ENCODE data around the gene CCDC60. TPM values are rescaled to one million over a fixed set of nuclear protein-coding genes. Genes with fewer than 3 reads are reported as not detected.

Gene CCDC60
- polyA plus RNA-seq, 3 donors from 2014 or later: not detected

- no peak for DNase-seq
- Mint-ChIP-seq H3K9me3 (no peaks in the 10 kb centered on the region), H3K4me3 (no peak overlapping the region), H3K27ac (no peak overlapping the region), H3K36me3 (no peaks in the 10 kb centered on the region), H3K4me1 (no peaks in the 10 kb centered on the region), H3K27me3 (ENCODE audit: low read depth in 3 of 3) (peaks cover 2 to 11% (median 6%) of the 10 kb centered on the region in 3 donors)
Measured at GRCh38 chr12:119412811-119413794, 78.6 kb downstream of the CCDC60 start.

GRCh38 chr12:119415714-119416113 is 81.2 kb downstream of the CCDC60 start:
- H3K4me1 Mint-ChIP-seq: no peaks in the 10 kb centered on the region
- peaks cover 4 to 16% (median 4%) of the 10 kb centered on the region in 3 donors for H3K27me3 Mint-ChIP-seq (ENCODE audit: low read depth in 3 of 3)
- H3K4me3 Mint-ChIP-seq: no peak overlapping the region
- H3K9me3 Mint-ChIP-seq: no peaks in the 10 kb centered on the region
- no peaks in the 10 kb centered on the region for H3K36me3 Mint-ChIP-seq
- no peak overlapping the region for H3K27ac Mint-ChIP-seq
- DNase-seq: no peak

- Mint-ChIP-seq H3K36me3 (no peaks in the 10 kb centered on the region), H3K4me3 (no peak overlapping the region), H3K27ac (no peak overlapping the region), H3K4me1 (no peaks in the 10 kb centered on the region), H3K9me3 (no peaks in the 10 kb centered on the region), H3K27me3 (ENCODE audit: low read depth in 3 of 3) (peaks cover 4 to 13% (median 5%) of the 10 kb centered on the region in 3 donors)
- DNase-seq: no peak
Measured at GRCh38 chr12:119417440-119417839, 82.9 kb downstream of the CCDC60 start.

- DNase-seq: no peak
- Mint-ChIP-seq H3K36me3 (no peaks in the 10 kb centered on the region), H3K27me3 (ENCODE audit: low read depth in 3 of 3) (peaks cover 2 to 11% (median 4%) of the 10 kb centered on the region in 3 donors), H3K9me3 (no peaks in the 10 kb centered on the region), H3K4me3 (no peak overlapping the region), H3K4me1 (no peaks in the 10 kb centered on the region), H3K27ac (no peak overlapping the region)
Measured at GRCh38 chr12:119419381-119419780, 84.9 kb downstream of the CCDC60 start.

- DNase-seq: no peak
- H3K27ac Mint-ChIP-seq: no peak overlapping the region
Measured at GRCh38 chr12:119423285-119423684, 88.8 kb downstream of the CCDC60 start.

GRCh38 chr12:119425623-119426022 is 91.1 kb downstream of the CCDC60 start:
- Mint-ChIP-seq H3K4me3 (no peak overlapping the region), H3K27ac (no peak overlapping the region), H3K27me3 (ENCODE audit: low read depth in 3 of 3) (peaks cover 3 to 4% (median 3%) of the 10 kb centered on the region in 3 donors), H3K4me1 (no peaks in the 10 kb centered on the region), H3K9me3 (peaks cover 0 to 2% (median 0%) of the 10 kb centered on the region in 6 donors), H3K36me3 (no peaks in the 10 kb centered on the region)
- DNase-seq: no peak

More at GRCh38 chr12:119423285-119423684, 88.8 kb downstream of the CCDC60 start:
- Mint-ChIP-seq H3K9me3 (no peaks in the 10 kb centered on the region), H3K27me3 (ENCODE audit: low read depth in 3 of 3) (peaks cover 3 to 8% (median 4%) of the 10 kb centered on the region in 3 donors), H3K4me3 (no peak overlapping the region), H3K36me3 (no peaks in the 10 kb centered on the region), H3K4me1 (no peaks in the 10 kb centered on the region)

GRCh38 chr12:119431151-119431550 is 96.6 kb downstream of the CCDC60 start:
- DNase-seq: no peak
- H3K4me1 Mint-ChIP-seq: no peaks in the 10 kb centered on the region

GRCh38 chr12:119432949-119433348 is 98.4 kb downstream of the CCDC60 start:
- no peak for DNase-seq
- H3K27me3 Mint-ChIP-seq (ENCODE audit: low read depth in 3 of 3): peaks cover 0 to 5% (median 0%) of the 10 kb centered on the region in 3 donors
- H3K36me3 Mint-ChIP-seq: no peaks in the 10 kb centered on the region
- peaks cover 0 to 5% (median 0%) of the 10 kb centered on the region in 6 donors for H3K9me3 Mint-ChIP-seq
- H3K4me3 Mint-ChIP-seq: no peak overlapping the region
- no peak overlapping the region for H3K27ac Mint-ChIP-seq
- H3K4me1 Mint-ChIP-seq: no peaks in the 10 kb centered on the region

More at GRCh38 chr12:119431151-119431550, 96.6 kb downstream of the CCDC60 start:
- H3K4me3 Mint-ChIP-seq: no peak overlapping the region
- peaks cover 0 to 5% (median 0%) of the 10 kb centered on the region in 3 donors for H3K27me3 Mint-ChIP-seq (ENCODE audit: low read depth in 3 of 3)
- H3K36me3 Mint-ChIP-seq: no peaks in the 10 kb centered on the region
- peaks cover 0 to 5% (median 0%) of the 10 kb centered on the region in 6 donors for H3K9me3 Mint-ChIP-seq
- H3K27ac Mint-ChIP-seq: no peak overlapping the region

- Mint-ChIP-seq H3K9me3 (peaks cover 0 to 3% (median 0%) of the 10 kb centered on the region in 6 donors), H3K4me3 (no peak overlapping the region), H3K27me3 (ENCODE audit: low read depth in 3 of 3) (peaks cover 0 to 12% (median 2%) of the 10 kb centered on the region in 3 donors), H3K27ac (no peak overlapping the region), H3K4me1 (peaks cover 3 to 5% of the 10 kb centered on the region in 2 donors), H3K36me3 (no peaks in the 10 kb centered on the region)
- DNase-seq: no peak
Measured at GRCh38 chr12:119440803-119441360, 106.4 kb downstream of the CCDC60 start.

GRCh38 chr12:119444462-119445044 is 110.0 kb downstream of the CCDC60 start:
- Mint-ChIP-seq H3K27me3 (ENCODE audit: low read depth in 3 of 3) (peaks cover 0 to 6% (median 0%) of the 10 kb centered on the region in 3 donors), H3K9me3 (peaks cover 0 to 3% (median 0%) of the 10 kb centered on the region in 6 donors), H3K4me3 (peak overlapping the region in 1 of 5 donors; percentile 25), H3K4me1 (peaks cover 3 to 5% of the 10 kb centered on the region in 2 donors), H3K36me3 (no peaks in the 10 kb centered on the region), H3K27ac (no peak overlapping the region)
- peak; percentile 6 to 21 (median 18) for DNase-seq

GRCh38 chr12:119446459-119446858 is 111.9 kb downstream of the CCDC60 start:
- no peak overlapping the region for H3K27ac Mint-ChIP-seq
- no peaks in the 10 kb centered on the region for H3K36me3 Mint-ChIP-seq
- no peak for DNase-seq
- no peak overlapping the region for H3K4me3 Mint-ChIP-seq
- H3K27me3 Mint-ChIP-seq (ENCODE audit: low read depth in 3 of 3): peaks cover 0 to 4% (median 0%) of the 10 kb centered on the region in 3 donors
- peaks cover 3 to 5% of the 10 kb centered on the region in 2 donors for H3K4me1 Mint-ChIP-seq
- H3K9me3 Mint-ChIP-seq: no peaks in the 10 kb centered on the region

- no peaks in the 10 kb centered on the region for H3K9me3 Mint-ChIP-seq
- peaks cover 0 to 4% (median 0%) of the 10 kb centered on the region in 3 donors for H3K27me3 Mint-ChIP-seq (ENCODE audit: low read depth in 3 of 3)
- H3K4me1 Mint-ChIP-seq: peaks cover 3 to 5% of the 10 kb centered on the region in 2 donors
- no peak overlapping the region for H3K27ac Mint-ChIP-seq
- DNase-seq: no peak
- no peak overlapping the region for H3K4me3 Mint-ChIP-seq
- H3K36me3 Mint-ChIP-seq: no peaks in the 10 kb centered on the region
Measured at GRCh38 chr12:119447126-119447525, 112.6 kb downstream of the CCDC60 start.

GRCh38 chr12:119447618-119448017 is 113.1 kb downstream of the CCDC60 start:
- Mint-ChIP-seq H3K4me3 (no peak overlapping the region), H3K9me3 (no peaks in the 10 kb centered on the region), H3K27ac (no peak overlapping the region), H3K4me1 (peaks cover 3 to 5% of the 10 kb centered on the region in 2 donors), H3K36me3 (no peaks in the 10 kb centered on the region), H3K27me3 (ENCODE audit: low read depth in 3 of 3) (peaks cover 0 to 4% (median 0%) of the 10 kb centered on the region in 3 donors)
- DNase-seq: no peak

All from immature natural killer cell (primary cell).